ENCODE data around the gene HLA-DRA.

HLA-DRA gene

DNA sequence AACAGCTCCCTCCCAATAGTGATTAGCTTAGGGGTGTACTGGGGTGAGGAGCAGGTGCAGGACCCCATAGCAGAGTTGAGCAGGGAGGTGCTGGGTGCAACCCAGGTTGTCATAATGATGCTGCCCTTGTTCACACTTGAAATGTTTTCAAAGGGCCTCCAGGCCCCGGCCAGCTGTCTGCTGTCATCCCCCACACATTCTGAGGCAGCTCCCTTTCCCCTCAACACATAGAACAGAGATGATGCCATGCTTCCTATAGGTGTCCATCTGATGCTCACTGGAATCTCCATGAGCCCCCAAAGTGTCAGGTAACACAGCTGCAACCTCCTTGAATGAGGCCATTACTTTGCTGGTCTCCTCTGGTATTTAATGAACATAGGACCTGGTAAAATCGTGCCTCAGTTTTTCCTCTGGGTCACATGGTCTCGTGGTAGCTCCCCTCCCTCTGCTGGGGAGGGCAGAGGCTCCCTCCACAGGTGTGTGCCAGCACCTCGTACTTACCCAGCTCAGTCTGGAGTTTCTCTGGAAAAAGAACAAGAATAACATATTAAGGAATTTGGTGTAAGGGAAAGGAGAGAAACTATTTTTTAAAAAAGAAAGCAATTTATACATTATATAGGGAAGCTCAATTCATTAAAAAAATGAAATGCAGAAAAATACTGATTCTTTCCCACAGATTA lies 38.3 kb upstream of the HLA-DRA start:
- Histone ChIP-seq H2BK15ac (replicated peaks; ENCODE audit: low read depth) (no peak overlapping the region), H3K4ac (ENCODE audit: low read depth, low read length) (no peak overlapping the region), H3K27me3 (ENCODE audit: insufficient read depth, low read length, poor library complexity) (no peaks in the 10 kb centered on the region), H4K8ac (ENCODE audit: low read depth, low read length) (no peak overlapping the region), H3K4me3 (ENCODE audit: low read length) (no peak overlapping the region), H3K4me1 (ENCODE audit: control insufficient read depth, low read depth, low read length) (no peaks in the 10 kb centered on the region), H3K79me2 (ENCODE audit: control insufficient read depth, insufficient read depth, low read length) (no peaks in the 10 kb centered on the region), H3K4me2 (ENCODE audit: low read length) (no peak overlapping the region), H3K36me3 (ENCODE audit: control insufficient read depth, insufficient read depth, low read length) (no peaks in the 10 kb centered on the region), H3K79me1 (ENCODE audit: low read length) (no peaks in the 10 kb centered on the region), H3K9ac (ENCODE audit: low read length) (no peak overlapping the region), H3K27ac (ENCODE audit: low read depth, low read length) (no peak overlapping the region), H2BK120ac (ENCODE audit: low read depth, low read length) (no peak overlapping the region), H2AK5ac (ENCODE audit: low read length) (no peak overlapping the region), H3K23ac (ENCODE audit: low read length) (no peak overlapping the region), H3K56ac (ENCODE audit: low read length) (no peak overlapping the region), H4K5ac (ENCODE audit: low read length) (no peak overlapping the region), H3K18ac (ENCODE audit: low read length) (no peak overlapping the region), H2BK5ac (ENCODE audit: low read length) (no peak overlapping the region)
- DNase-seq, result no peak
- WGBS (ENCODE audit: extremely low coverage, insufficient coverage, low lambda C conversion rate), result no CpG with 5 or more reads among the region's 4 CpGs

DNA sequence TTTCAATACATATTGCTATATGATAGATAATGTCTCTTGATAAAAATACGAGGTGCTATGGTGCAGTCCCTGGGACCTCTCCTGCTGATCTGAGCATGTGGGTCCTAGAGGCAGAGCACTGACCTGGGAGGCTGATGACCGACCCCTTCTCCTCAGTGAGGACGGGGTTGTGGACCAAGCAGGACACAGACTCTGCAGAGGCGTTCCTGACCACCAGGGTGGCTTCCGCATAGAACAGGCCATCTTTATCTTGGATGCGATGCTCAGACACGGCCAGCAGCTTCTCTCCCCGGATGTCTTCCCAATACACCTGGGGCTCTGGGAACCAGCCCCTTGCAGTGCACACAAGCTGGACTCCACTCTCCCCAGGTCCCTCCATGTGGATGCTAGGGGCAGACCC lies 36.9 kb upstream of the HLA-DRA start:
- Histone ChIP-seq H3K79me1 (ENCODE audit: low read length) (no peaks in the 10 kb centered on the region), H3K4me1 (ENCODE audit: control insufficient read depth, low read depth, low read length) (no peaks in the 10 kb centered on the region), H3K79me2 (ENCODE audit: control insufficient read depth, insufficient read depth, low read length) (no peaks in the 10 kb centered on the region), H3K23ac (ENCODE audit: low read length) (no peak overlapping the region), H3K27me3 (ENCODE audit: insufficient read depth, low read length, poor library complexity) (no peaks in the 10 kb centered on the region), H2BK5ac (ENCODE audit: low read length) (no peak overlapping the region), H3K9ac (ENCODE audit: low read length) (no peak overlapping the region), H2BK120ac (ENCODE audit: low read depth, low read length) (no peak overlapping the region), H2BK15ac (replicated peaks; ENCODE audit: low read depth) (no peak overlapping the region), H3K4me3 (ENCODE audit: low read length) (no peak overlapping the region), H3K4me2 (ENCODE audit: low read length) (no peak overlapping the region), H3K27ac (ENCODE audit: low read depth, low read length) (no peak overlapping the region), H3K36me3 (ENCODE audit: control insufficient read depth, insufficient read depth, low read length) (no peaks in the 10 kb centered on the region), H2AK5ac (ENCODE audit: low read length) (no peak overlapping the region), H4K8ac (ENCODE audit: low read depth, low read length) (no peak overlapping the region), H3K4ac (ENCODE audit: low read depth, low read length) (no peak overlapping the region), H3K56ac (ENCODE audit: low read length) (no peak overlapping the region), H3K18ac (ENCODE audit: low read length) (no peak overlapping the region), H4K5ac (ENCODE audit: low read length) (no peak overlapping the region)
- WGBS (ENCODE audit: extremely low coverage, insufficient coverage, low lambda C conversion rate), result no CpG with 5 or more reads among the region's 8 CpGs
- no peak for DNase-seq

DNA sequence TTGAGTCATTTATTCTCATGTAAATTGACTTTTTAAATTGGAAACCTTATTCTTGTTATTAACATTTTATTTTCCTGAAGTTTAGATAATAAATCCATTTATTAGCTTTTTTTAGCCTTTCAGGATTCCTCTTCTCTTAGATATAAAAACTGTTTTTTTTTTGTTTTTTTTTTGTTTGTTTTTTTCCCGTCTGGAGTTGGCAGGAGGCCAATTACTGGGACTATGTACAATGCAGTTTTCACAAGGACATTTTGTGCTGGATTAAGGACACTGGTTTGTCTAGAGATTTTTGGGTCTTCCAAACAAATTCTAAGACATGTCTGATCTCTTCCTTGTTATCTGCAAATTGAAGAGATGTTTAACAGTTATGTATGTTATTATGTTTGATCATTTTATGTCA lies 34.0 kb upstream of the HLA-DRA start:
- no peak overlapping the region for H3K23ac ChIP-seq (ENCODE audit: low read length)
- no peak overlapping the region for H3K27ac ChIP-seq (ENCODE audit: low read depth, low read length)
- no peak overlapping the region for H2BK120ac ChIP-seq (ENCODE audit: low read depth, low read length)
- no peak overlapping the region for H3K18ac ChIP-seq (ENCODE audit: low read length)
- H3K4me1 ChIP-seq (ENCODE audit: control insufficient read depth, low read depth, low read length), result no peaks in the 10 kb centered on the region
- H2AK5ac ChIP-seq (ENCODE audit: low read length), result no peak overlapping the region
- H3K56ac ChIP-seq (ENCODE audit: low read length), result no peak overlapping the region
- H3K79me1 ChIP-seq (ENCODE audit: low read length), result no peaks in the 10 kb centered on the region
- no peak overlapping the region for H3K9ac ChIP-seq (ENCODE audit: low read length)
- H4K5ac ChIP-seq (ENCODE audit: low read length), result no peak overlapping the region
- no peaks in the 10 kb centered on the region for H3K79me2 ChIP-seq (ENCODE audit: control insufficient read depth, insufficient read depth, low read length)
- no peak overlapping the region for H3K4me3 ChIP-seq (ENCODE audit: low read length)
- no peak for DNase-seq
- H2BK15ac ChIP-seq (replicated peaks; ENCODE audit: low read depth), result no peak overlapping the region
- WGBS (ENCODE audit: extremely low coverage, insufficient coverage, low lambda C conversion rate), result no CpG with 5 or more reads among the region's 1 CpG
- H4K8ac ChIP-seq (ENCODE audit: low read depth, low read length), result no peak overlapping the region
- H3K4me2 ChIP-seq (ENCODE audit: low read length), result no peak overlapping the region
- H3K36me3 ChIP-seq (ENCODE audit: control insufficient read depth, insufficient read depth, low read length), result no peaks in the 10 kb centered on the region
- no peak overlapping the region for H2BK5ac ChIP-seq (ENCODE audit: low read length)
- H3K4ac ChIP-seq (ENCODE audit: low read depth, low read length), result no peak overlapping the region
- H3K27me3 ChIP-seq (ENCODE audit: insufficient read depth, low read length, poor library complexity), result no peaks in the 10 kb centered on the region

DNA sequence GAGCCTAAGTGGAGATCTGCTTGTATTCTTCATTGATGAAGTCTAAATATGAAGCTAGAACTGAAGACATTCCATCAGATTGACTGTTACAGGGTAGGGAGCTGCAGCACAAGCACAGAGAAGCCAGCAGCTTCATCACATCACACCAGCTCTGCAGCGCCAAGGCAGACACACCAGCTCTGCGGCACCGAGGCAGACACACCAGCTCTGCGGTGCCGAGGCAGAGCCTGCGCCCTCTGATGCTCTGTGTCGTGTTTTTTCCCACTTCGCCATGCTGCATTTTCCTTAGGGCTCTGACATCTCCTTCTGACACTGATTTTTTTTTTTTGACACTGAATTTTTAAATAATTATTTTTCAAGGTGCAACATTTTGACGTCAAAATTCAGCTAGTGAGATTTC lies 33.5 kb upstream of the HLA-DRA start:
- no peak overlapping the region for H3K4me3 ChIP-seq (ENCODE audit: low read length)
- no peak overlapping the region for H2BK15ac ChIP-seq (replicated peaks; ENCODE audit: low read depth)
- no peak overlapping the region for H2BK5ac ChIP-seq (ENCODE audit: low read length)
- no peaks in the 10 kb centered on the region for H3K79me2 ChIP-seq (ENCODE audit: control insufficient read depth, insufficient read depth, low read length)
- H3K18ac ChIP-seq (ENCODE audit: low read length), result no peak overlapping the region
- H3K36me3 ChIP-seq (ENCODE audit: control insufficient read depth, insufficient read depth, low read length), result no peaks in the 10 kb centered on the region
- H4K8ac ChIP-seq (ENCODE audit: low read depth, low read length), result no peak overlapping the region
- H2AK5ac ChIP-seq (ENCODE audit: low read length), result no peak overlapping the region
- no peak for DNase-seq
- H2BK120ac ChIP-seq (ENCODE audit: low read depth, low read length), result no peak overlapping the region
- no peaks in the 10 kb centered on the region for H3K27me3 ChIP-seq (ENCODE audit: insufficient read depth, low read length, poor library complexity)
- WGBS (ENCODE audit: extremely low coverage, insufficient coverage, low lambda C conversion rate), result no CpG with 5 or more reads among the region's 9 CpGs
- no peak overlapping the region for H3K4me2 ChIP-seq (ENCODE audit: low read length)
- H3K27ac ChIP-seq (ENCODE audit: low read depth, low read length), result no peak overlapping the region
- no peak overlapping the region for H3K4ac ChIP-seq (ENCODE audit: low read depth, low read length)
- no peaks in the 10 kb centered on the region for H3K4me1 ChIP-seq (ENCODE audit: control insufficient read depth, low read depth, low read length)
- no peak overlapping the region for H3K56ac ChIP-seq (ENCODE audit: low read length)
- H3K9ac ChIP-seq (ENCODE audit: low read length), result no peak overlapping the region
- no peaks in the 10 kb centered on the region for H3K79me1 ChIP-seq (ENCODE audit: low read length)
- no peak overlapping the region for H3K23ac ChIP-seq (ENCODE audit: low read length)
- no peak overlapping the region for H4K5ac ChIP-seq (ENCODE audit: low read length)

DNA sequence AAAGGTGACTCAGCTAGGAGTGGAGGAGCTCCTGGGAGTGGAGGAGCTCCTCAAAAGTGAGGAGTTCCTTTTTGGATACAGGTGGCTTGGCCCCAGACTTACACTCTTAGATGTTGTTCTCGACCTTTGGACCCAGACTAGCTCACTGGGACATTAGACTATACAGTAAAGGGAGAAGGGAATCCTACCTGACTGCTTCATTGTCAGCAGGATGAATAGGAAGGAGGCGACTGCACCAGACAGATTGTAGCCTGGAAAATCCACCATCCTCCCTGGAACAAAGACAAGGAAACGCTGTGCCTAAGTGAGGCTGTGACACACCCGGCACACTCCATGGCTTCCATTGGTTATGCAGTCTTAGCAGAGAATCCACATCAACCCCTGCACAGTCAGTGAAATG lies 32.8 kb upstream of the HLA-DRA start, which contains the start of gene BTNL2:
Gene BTNL2, minus strand, starts transcription at position 325 of the 400 bp plus-strand sequence. Its CDS starts 58 bp downstream, at position 267.
- Histone ChIP-seq H3K4me1 (ENCODE audit: control insufficient read depth, low read depth, low read length) (no peaks in the 10 kb centered on the region), H3K9ac (ENCODE audit: low read length) (no peak within 1 kb of the TSS), H3K18ac (ENCODE audit: low read length) (no peak within 1 kb of the TSS), H3K56ac (ENCODE audit: low read length) (no peak within 1 kb of the TSS), H3K4me3 (ENCODE audit: low read length) (no peak within 1 kb of the TSS), H3K23ac (ENCODE audit: low read length) (no peak within 1 kb of the TSS), H4K8ac (ENCODE audit: low read depth, low read length) (no peak within 1 kb of the TSS), H3K27ac (ENCODE audit: low read depth, low read length) (no peak within 1 kb of the TSS), H4K5ac (ENCODE audit: low read length) (no peak within 1 kb of the TSS), H2BK5ac (ENCODE audit: low read length) (no peak within 1 kb of the TSS), H3K79me1 (ENCODE audit: low read length) (no peaks in the 10 kb centered on the region), H2BK120ac (ENCODE audit: low read depth, low read length) (no peak within 1 kb of the TSS), H3K79me2 (ENCODE audit: control insufficient read depth, insufficient read depth, low read length) (no peaks in the 10 kb centered on the region), H3K4ac (ENCODE audit: low read depth, low read length) (no peak within 1 kb of the TSS), H2BK15ac (replicated peaks; ENCODE audit: low read depth) (no peak within 1 kb of the TSS), H3K4me2 (ENCODE audit: low read length) (no peak within 1 kb of the TSS), H3K36me3 (ENCODE audit: control insufficient read depth, insufficient read depth, low read length) (no peaks in the 10 kb centered on the region), H2AK5ac (ENCODE audit: low read length) (no peak within 1 kb of the TSS), H3K27me3 (ENCODE audit: insufficient read depth, low read length, poor library complexity) (no peaks in the 10 kb centered on the region)
- no CpG with 5 or more reads among the region's 4 CpGs for WGBS (ENCODE audit: extremely low coverage, insufficient coverage, low lambda C conversion rate)
- no peak for DNase-seq

DNA sequence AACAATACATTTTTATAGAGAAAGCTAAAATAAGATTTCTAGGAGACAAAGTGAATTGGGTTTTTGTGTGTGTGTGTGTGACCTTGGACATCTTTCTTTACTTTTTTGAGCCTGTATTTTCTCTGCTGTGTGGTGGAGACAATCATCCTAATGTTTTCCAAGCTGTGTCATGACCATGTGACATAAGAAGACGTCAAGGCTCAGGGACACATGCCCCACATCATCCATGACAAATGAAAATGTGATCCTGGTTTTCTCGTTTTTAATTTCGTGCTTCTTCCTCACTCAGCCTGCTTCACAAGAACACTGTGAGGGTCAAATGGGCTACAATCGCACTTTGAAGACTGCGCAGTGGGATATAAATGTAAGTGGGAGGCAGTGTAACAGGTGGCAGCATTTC lies 28.8 kb upstream of the HLA-DRA start:
- Histone ChIP-seq H3K23ac (ENCODE audit: low read length) (no peak overlapping the region), H2BK15ac (replicated peaks; ENCODE audit: low read depth) (no peak overlapping the region), H3K27me3 (ENCODE audit: insufficient read depth, low read length, poor library complexity) (no peaks in the 10 kb centered on the region), H4K5ac (ENCODE audit: low read length) (no peak overlapping the region), H2BK120ac (ENCODE audit: low read depth, low read length) (no peak overlapping the region), H3K79me1 (ENCODE audit: low read length) (no peaks in the 10 kb centered on the region), H3K4ac (ENCODE audit: low read depth, low read length) (no peak overlapping the region), H3K36me3 (ENCODE audit: control insufficient read depth, insufficient read depth, low read length) (no peaks in the 10 kb centered on the region), H3K4me2 (ENCODE audit: low read length) (no peak overlapping the region), H3K4me3 (ENCODE audit: low read length) (no peak overlapping the region), H4K8ac (ENCODE audit: low read depth, low read length) (no peak overlapping the region), H2BK5ac (ENCODE audit: low read length) (no peak overlapping the region), H3K9ac (ENCODE audit: low read length) (no peak overlapping the region), H3K18ac (ENCODE audit: low read length) (no peak overlapping the region), H2AK5ac (ENCODE audit: low read length) (no peak overlapping the region), H3K4me1 (ENCODE audit: control insufficient read depth, low read depth, low read length) (no peaks in the 10 kb centered on the region), H3K79me2 (ENCODE audit: control insufficient read depth, insufficient read depth, low read length) (no peaks in the 10 kb centered on the region), H3K27ac (ENCODE audit: low read depth, low read length) (no peak overlapping the region), H3K56ac (ENCODE audit: low read length) (no peak overlapping the region)
- no peak for DNase-seq
- no CpG with 5 or more reads among the region's 5 CpGs for WGBS (ENCODE audit: extremely low coverage, insufficient coverage, low lambda C conversion rate)
